HG03066 (cell line): ENCODE measurements around the gene OSBPL9.

ENCODE experiments used
- ATAC-seq: cut with Tn5 transposase; IDR thresholded peaks from one replicate; pipeline ENCODE4 v1.9.1; 2021; ENCODE audit warnings: low read depth; ENCODE audit not compliant: unreplicated experiment

Gene OSBPL9

GRCh38 chr1:51616903-51617708 is at the start of gene OSBPL9:
OSBPL9 (plus strand) TSS chr1:51617092; CDS start chr1:51617111, 19 bp downstream.
- peak; percentile 96 for ATAC-seq

GRCh38 chr1:51567653-51568052 is 49.2 kb upstream of the OSBPL9 start:
- ATAC-seq, result no peak

- ATAC-seq, result no peak
Observed at GRCh38 chr1:51568231-51568935, 48.5 kb upstream of the OSBPL9 start.

GRCh38 chr1:51569284-51570062 is 47.4 kb upstream of the OSBPL9 start:
- peak; percentile 73 for ATAC-seq

GRCh38 chr1:51570063-51570710 is 46.7 kb upstream of the OSBPL9 start:
- peak; percentile 5 for ATAC-seq

- no peak for ATAC-seq
Observed at GRCh38 chr1:51572365-51572764, 44.5 kb upstream of the OSBPL9 start.

GRCh38 chr1:51574796-51575195 is 42.1 kb upstream of the OSBPL9 start:
- no peak for ATAC-seq

GRCh38 chr1:51575406-51576084 is 41.3 kb upstream of the OSBPL9 start:
- ATAC-seq, result no peak

- ATAC-seq, result no peak
Observed at GRCh38 chr1:51576085-51576444, 40.8 kb upstream of the OSBPL9 start.

- ATAC-seq, result no peak
Observed at GRCh38 chr1:51576923-51577322, 40.0 kb upstream of the OSBPL9 start.

- ATAC-seq, result peak; percentile 93
Observed at GRCh38 chr1:51578383-51579109, 38.3 kb upstream of the OSBPL9 start.

- ATAC-seq, result no peak
Observed at GRCh38 chr1:51581238-51581637, 35.7 kb upstream of the OSBPL9 start.

GRCh38 chr1:51583532-51583931 is 33.4 kb upstream of the OSBPL9 start:
- no peak for ATAC-seq

GRCh38 chr1:51584021-51584420 is 32.9 kb upstream of the OSBPL9 start:
- no peak for ATAC-seq

GRCh38 chr1:51592711-51593110 is 24.2 kb upstream of the OSBPL9 start:
- no peak for ATAC-seq

- no peak for ATAC-seq
Observed at GRCh38 chr1:51594716-51595115, 22.2 kb upstream of the OSBPL9 start.

GRCh38 chr1:51600529-51600928 is 16.4 kb upstream of the OSBPL9 start:
- ATAC-seq, result no peak

- ATAC-seq, result no peak
Observed at GRCh38 chr1:51600965-51601364, 15.9 kb upstream of the OSBPL9 start.

GRCh38 chr1:51605961-51606723 is 10.8 kb upstream of the OSBPL9 start:
- ATAC-seq, result no peak
